Smooth muscle cell (in vitro differentiated cells): ENCODE results near the gene GUCY1A2. TPM values are rescaled to one million over a fixed set of nuclear protein-coding genes. Genes with fewer than 3 reads are reported as not detected.

Experiments
- DNase-seq: peaks from one replicate; lab custom pipeline; 2025; ENCODE audit not compliant: unreplicated experiment; lab: John Stamatoyannopoulos, UW
- H2AFZ ChIP-seq: fragments of 200-600 bp; sonication (generic); 2 replicates; pipeline ENCODE4 v1.6.0; 2016; ENCODE audit warnings: antibody characterized with exemption, low read depth, mild to moderate bottlenecking
- H3F3A ChIP-seq: fragments of 200-600 bp; sonication (generic); 2 replicates; pipeline ENCODE4 v1.6.0; 2017; ENCODE audit warnings: antibody characterized with exemption, low read depth
- H3K27ac ChIP-seq: fragments of 200-600 bp; sonication (generic); 2 replicates; pipeline ENCODE4 v1.5.1; 2016; ENCODE audit warnings: low read depth, mild to moderate bottlenecking
- H3K27me3 ChIP-seq: fragments of 200-600 bp; sonication (generic); 2 replicates; pipeline ENCODE4 v1.6.1; 2016; ENCODE audit warnings: low read depth, mild to moderate bottlenecking
- H3K36me3 ChIP-seq: fragments of 200-600 bp; sonication (generic); 2 replicates; pipeline ENCODE4 v1.5.1; 2016; ENCODE audit warnings: low read depth
- H3K4me1 ChIP-seq: fragments of 200-600 bp; sonication (generic); 2 replicates; pipeline ENCODE4 v1.5.1; 2016; ENCODE audit warnings: low read depth
- H3K4me2 ChIP-seq: fragments of 200-600 bp; sonication (generic); 2 replicates; pipeline ENCODE4 v1.6.0; 2016; ENCODE audit warnings: mild to moderate bottlenecking
- H3K4me3 ChIP-seq: fragments of 200-600 bp; sonication (generic); 2 replicates; pipeline ENCODE4 v1.5.1; 2016; ENCODE audit warnings: mild to moderate bottlenecking
- H3K79me2 ChIP-seq: fragments of 200-600 bp; sonication (generic); 2 replicates; pipeline ENCODE4 v1.6.0; 2016; ENCODE audit warnings: low read depth, mild to moderate bottlenecking
- H3K9ac ChIP-seq: fragments of 200-600 bp; sonication (generic); 2 replicates; pipeline ENCODE4 v1.6.0; 2016; ENCODE audit warnings: low read depth
- H3K9me3 ChIP-seq: fragments of 200-600 bp; sonication (generic); replicated peaks from 2 replicates; pipeline ENCODE4 v1.5.1; 2016; ENCODE audit warnings: low read depth
- H4K20me1 ChIP-seq: fragments of 200-600 bp; sonication (generic); 2 replicates; pipeline ENCODE4 v1.6.0; 2016; ENCODE audit warnings: low read depth
- CTCF ChIP-seq: fragments of 200-600 bp; sonication (generic); IDR thresholded peaks from 2 replicates; pipeline ENCODE4 v1.5.1; 2017; ENCODE audit warnings: borderline replicate concordance, mild to moderate bottlenecking, antibody characterized with exemption; ENCODE audit not compliant: insufficient read depth, poor library complexity, severe bottlenecking
- WGBS: methylation state at CpG from one replicate; pipeline ENCODE4 v1.1.7; 2016; ENCODE audit warnings: low lambda C conversion rate; 5-methylcytosine and 5-hydroxymethylcytosine counted together
- polyA plus RNA-seq: library from polyadenylated mRNA; unstranded; fragments of >200 nt; fragmentation: Nextera tagmentation; extraction: Ambion mirVana; gene quantifications from 2 replicates; pipeline ENCODE4 v1.2.1, GENCODE V29; 2016
- total RNA-seq: library from RNA; depleted of rRNA; stranded (reverse); fragments of >200 nt; gene quantifications from 2 replicates; pipeline ENCODE4 v1.2.3, GENCODE V29; 2014

GUCY1A2 gene
- total and polyA plus RNA-seq, 2 experiments from 2014 or later, result 0.08 to 1.1 TPM

GRCh38 chr11:106745941-106746340 is 272.3 kb downstream of the GUCY1A2 start:
- Histone ChIP-seq H3K4me2 (no peak overlapping the region), H3K9ac (no peak overlapping the region), H3K9me3 (no peaks in the 10 kb centered on the region), H3F3A (no peaks in the 10 kb centered on the region), H3K4me3 (no peak overlapping the region), H3K27me3 (no peaks in the 10 kb centered on the region), H2AFZ (no peak overlapping the region), H3K79me2 (no peaks in the 10 kb centered on the region), H3K4me1 (no peaks in the 10 kb centered on the region), H3K36me3 (no peaks in the 10 kb centered on the region), H3K27ac (no peak overlapping the region), H4K20me1 (no peaks in the 10 kb centered on the region)
- DNase-seq, result no peak
- no peak for TF ChIP-seq CTCF
- WGBS, result 79% methylated on average over 1 of the region's 1 CpG

- Histone ChIP-seq H3K9me3 (no peaks in the 10 kb centered on the region), H3K4me2 (no peak overlapping the region), H3K79me2 (no peaks in the 10 kb centered on the region), H3K9ac (no peak overlapping the region), H4K20me1 (no peaks in the 10 kb centered on the region), H3K27ac (no peak overlapping the region), H3F3A (no peaks in the 10 kb centered on the region), H3K4me3 (no peak overlapping the region), H2AFZ (no peak overlapping the region), H3K4me1 (no peaks in the 10 kb centered on the region), H3K27me3 (no peaks in the 10 kb centered on the region), H3K36me3 (no peaks in the 10 kb centered on the region)
- 85% methylated on average over 4 of the region's 4 CpGs for WGBS
- TF ChIP-seq CTCF, result no peak
- DNase-seq, result no peak
These were observed 284.6 kb downstream of the GUCY1A2 start for GRCh38 chr11:106733635-106734034.

- H3K4me1 ChIP-seq, result no peaks in the 10 kb centered on the region
- no peaks in the 10 kb centered on the region for H4K20me1 ChIP-seq
- H3K9ac ChIP-seq, result no peak overlapping the region
- no peak overlapping the region for H3K4me3 ChIP-seq
- no peak for DNase-seq
- H3F3A ChIP-seq, result no peaks in the 10 kb centered on the region
- no peaks in the 10 kb centered on the region for H3K36me3 ChIP-seq
- no peak overlapping the region for H2AFZ ChIP-seq
- H3K27ac ChIP-seq, result no peak overlapping the region
- TF ChIP-seq CTCF, result no peak
- no peaks in the 10 kb centered on the region for H3K79me2 ChIP-seq
- no peak overlapping the region for H3K4me2 ChIP-seq
- no peaks in the 10 kb centered on the region for H3K27me3 ChIP-seq
- no peaks in the 10 kb centered on the region for H3K9me3 ChIP-seq
These were observed 289.4 kb downstream of the GUCY1A2 start for GRCh38 chr11:106728859-106729258.

- 76% methylated on average over 1 of the region's 1 CpG for WGBS
- no peak overlapping the region for H3K9ac ChIP-seq
- no peak for TF ChIP-seq CTCF
These were observed 289.9 kb downstream of the GUCY1A2 start for GRCh38 chr11:106728379-106728778.

More at GRCh38 chr11:106728379-106728778, 289.9 kb downstream of the GUCY1A2 start:
- no peaks in the 10 kb centered on the region for H3K27me3 ChIP-seq
- no peaks in the 10 kb centered on the region for H3K36me3 ChIP-seq
- no peak overlapping the region for H2AFZ ChIP-seq
- no peak for DNase-seq
- H3K4me3 ChIP-seq, result no peak overlapping the region
- H4K20me1 ChIP-seq, result no peaks in the 10 kb centered on the region
- no peak overlapping the region for H3K4me2 ChIP-seq
- no peaks in the 10 kb centered on the region for H3F3A ChIP-seq
- H3K79me2 ChIP-seq, result no peaks in the 10 kb centered on the region
- H3K27ac ChIP-seq, result no peak overlapping the region
- H3K9me3 ChIP-seq, result no peaks in the 10 kb centered on the region
- H3K4me1 ChIP-seq, result no peaks in the 10 kb centered on the region
